GM11168 (cell line): ENCODE measurements around the gene A1BG.
"Not testable (repeated sequence)": the region's sequence is repeated elsewhere in the genome, so short reads cannot be mapped to it uniquely, and the experiment has no call there.

Experiments
- in situ Hi-C: fragments of 300-500 bp; cut with MboI; formaldehyde crosslinking; loops from one replicate; pipeline ENCODE4 v1.12.0; 2022; ENCODE audit warnings: low sequenced_read_pairs; ENCODE audit not compliant: unreplicated experiment

Gene A1BG

DNA sequence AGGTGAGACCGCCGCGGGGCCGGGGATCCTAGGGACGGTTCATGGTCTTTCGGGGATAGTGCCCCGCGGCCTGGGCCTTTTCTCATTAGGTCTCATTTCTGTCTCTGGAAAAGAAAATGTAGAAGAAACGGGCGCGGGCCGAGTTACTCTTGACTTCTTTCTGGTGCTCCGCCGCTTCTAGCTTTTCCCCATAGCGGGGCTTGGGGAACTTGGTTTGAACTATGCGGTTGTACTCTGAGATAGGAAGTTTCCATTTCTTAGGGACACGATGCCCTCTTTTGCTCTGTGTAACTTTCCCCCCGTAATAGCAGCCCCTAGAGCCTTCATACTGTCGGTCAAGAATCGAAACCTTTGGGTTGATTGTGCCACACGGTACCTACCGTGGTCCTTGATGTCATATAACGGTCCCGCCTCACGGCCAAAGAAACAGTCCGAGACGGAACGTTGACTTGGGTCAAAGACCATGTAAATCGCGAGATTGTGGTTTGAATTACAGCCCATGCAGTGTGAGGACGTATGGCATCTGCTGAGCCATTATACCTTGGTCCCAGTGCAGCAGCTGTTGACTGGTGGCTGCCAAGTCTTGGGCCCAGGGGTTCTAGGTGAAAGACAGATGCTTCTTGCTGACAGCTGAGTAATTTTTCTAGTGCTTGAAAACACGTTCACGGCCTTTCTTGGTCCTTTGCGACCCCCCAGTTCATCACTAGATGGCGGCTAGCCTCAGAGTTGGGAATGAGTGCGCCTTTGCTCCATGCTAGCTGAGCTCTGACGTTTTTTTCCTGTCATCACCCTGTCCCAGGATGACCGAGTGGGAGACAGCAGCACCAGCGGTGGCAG, 34.3 kb upstream of the A1BG start:
- in situ Hi-C loops = no loop called here

GRCh38 chr19:58386576-58387337, 33.5 kb upstream of the A1BG start, which contains the start of gene RPS5:
Gene RPS5, plus strand, starts transcription at chr19:58387269. Its CDS starts 869 bp downstream, at chr19:58388138.
- in situ Hi-C loops = no loop called here

GRCh38 chr19:58385891-58386575, 32.7 kb upstream of the A1BG start:
- in situ Hi-C loops = no loop called here

- in situ Hi-C loops = no loop called here
Measured at GRCh38 chr19:58385313-58385890, 32.1 kb upstream of the A1BG start.

DNA sequence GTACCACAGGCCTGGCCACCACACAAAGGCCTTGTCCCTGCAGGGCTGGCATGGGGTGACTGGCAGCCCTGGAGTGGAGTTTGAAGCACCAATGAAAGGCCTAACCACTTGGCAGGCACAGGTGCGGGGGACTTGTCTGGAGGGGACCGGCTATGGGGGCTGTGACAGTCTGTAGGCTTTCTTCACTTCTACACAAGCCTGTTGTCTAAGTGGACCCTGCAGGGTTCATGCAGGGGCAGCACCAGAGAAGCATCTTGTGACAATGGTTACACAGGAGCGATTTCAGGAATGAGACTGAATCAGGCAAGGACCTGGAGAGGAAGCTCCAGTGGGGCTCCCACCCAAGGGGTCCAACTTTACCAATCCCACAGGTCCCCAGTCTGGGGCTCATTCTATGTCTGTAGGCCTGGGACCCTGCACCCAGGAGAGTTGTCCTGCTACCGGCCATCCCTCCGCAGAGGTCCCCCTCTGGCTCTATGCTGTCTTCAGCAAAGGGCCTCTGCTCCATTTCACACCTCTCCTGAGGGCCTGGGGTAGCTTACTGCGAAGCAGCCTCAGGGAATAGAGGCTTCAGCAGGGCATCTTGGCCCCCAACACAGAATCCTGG, 29.8 kb upstream of the A1BG start:
- in situ Hi-C loops = no loop called here

- in situ Hi-C loops = no loop called here
Measured at GRCh38 chr19:58381460-58382212, 28.3 kb upstream of the A1BG start.

DNA sequence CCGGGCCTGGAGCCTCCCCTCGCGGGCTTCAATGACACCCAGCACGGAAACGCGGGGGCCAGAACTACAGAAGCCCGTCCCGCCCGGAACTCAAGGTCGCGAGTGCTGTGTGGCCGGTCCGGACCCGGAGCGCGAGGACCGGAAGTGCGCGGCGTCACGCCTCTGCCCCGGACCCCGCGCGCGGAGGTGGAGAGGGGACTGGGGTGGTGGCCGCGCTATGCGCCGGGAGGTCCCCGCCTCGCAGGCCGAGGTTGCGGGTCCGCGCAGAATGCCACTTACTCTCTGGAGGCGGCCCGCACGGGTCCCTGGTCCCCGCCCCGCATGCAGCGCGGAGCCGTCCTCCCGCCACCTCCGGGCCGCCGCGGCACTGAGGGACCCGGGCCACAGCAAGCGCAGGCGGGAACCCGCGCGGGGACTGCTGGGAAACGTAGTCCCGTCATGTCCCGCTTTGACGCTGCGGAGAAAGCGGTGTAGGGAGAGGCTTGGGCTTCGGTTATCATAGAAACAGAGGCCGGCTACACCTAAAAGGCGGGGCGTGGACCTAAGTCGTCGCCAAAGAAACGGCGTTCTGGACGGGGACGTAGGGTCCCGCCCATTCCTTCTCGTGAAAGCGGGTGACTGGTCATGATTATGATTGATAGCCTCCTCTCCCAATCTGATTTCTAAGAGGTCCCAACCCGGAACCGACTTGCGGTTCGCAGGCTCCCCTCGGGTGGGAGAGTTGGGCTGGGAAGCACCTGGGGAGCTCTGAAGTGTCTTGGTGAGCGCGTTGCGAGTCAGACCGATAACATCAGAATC, 27.6 kb upstream of the A1BG start, which contains the start of gene ZNF837:
Gene ZNF837, minus strand, starts transcription at position 369 of the 798 bp plus-strand sequence. CDS start 11,698 bp downstream, outside the sequence.
- in situ Hi-C loops = no loop called here

DNA sequence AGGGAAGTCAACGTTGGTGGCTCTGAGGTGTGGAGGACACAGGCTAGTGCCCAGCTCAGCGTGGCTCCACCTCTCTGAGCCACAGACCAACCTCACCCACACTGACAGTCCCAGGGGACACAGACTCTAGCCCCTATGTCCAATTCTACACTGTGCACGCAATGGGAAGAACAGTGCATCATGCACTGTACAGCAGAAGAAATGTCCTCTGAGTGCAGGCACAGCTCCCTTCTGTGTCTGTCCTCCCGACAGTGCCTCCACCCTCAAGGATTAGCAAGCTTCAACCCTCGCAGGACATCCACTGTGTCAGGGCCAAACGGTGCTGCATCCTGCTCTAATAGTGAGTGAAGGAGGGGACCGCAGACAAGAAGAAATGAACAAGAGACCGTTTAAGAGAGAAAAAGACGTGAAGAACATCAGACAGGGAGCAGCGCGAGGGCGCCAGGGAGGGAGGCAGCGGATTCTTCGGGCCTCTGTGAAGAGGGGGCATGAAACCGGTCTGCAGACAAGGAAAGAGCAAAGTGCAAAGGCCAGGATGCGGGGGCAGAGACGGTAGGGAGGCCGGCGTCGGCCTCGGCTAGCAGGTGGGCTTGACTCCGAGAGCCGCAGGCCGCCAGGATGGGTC, 26.9 kb upstream of the A1BG start:
- in situ Hi-C loops = no loop called here

DNA sequence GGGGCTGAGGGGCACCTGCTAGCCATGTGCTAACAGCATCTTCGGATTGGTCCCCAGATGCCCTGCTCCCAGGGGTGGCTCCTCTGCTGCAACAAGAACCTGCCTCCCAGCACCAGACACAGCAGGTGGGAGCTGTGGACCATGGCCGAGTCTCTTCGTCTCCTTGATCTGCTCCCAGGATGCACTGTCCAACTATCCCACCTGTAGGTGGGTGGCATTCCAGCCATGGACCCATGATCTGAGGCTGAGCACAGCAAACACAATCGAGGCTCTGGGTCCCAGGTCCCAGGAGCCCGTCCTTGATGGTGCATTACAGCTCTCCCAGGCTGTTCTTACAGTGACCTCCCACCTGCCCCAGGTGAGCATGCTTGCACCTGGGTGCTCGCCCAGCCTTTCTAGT, 26.0 kb upstream of the A1BG start:
- in situ Hi-C loops = no loop called here

GRCh38 chr19:58376724-58377123, 23.4 kb upstream of the A1BG start:
- in situ Hi-C loops = not testable (repeated sequence)

GRCh38 chr19:58374200-58374599, 20.9 kb upstream of the A1BG start:
- in situ Hi-C loops = no loop called here

- in situ Hi-C loops = no loop called here
Measured at GRCh38 chr19:58372311-58373133, 19.2 kb upstream of the A1BG start.

GRCh38 chr19:58368561-58369360, 15.5 kb upstream of the A1BG start:
- in situ Hi-C loops = no loop called here

DNA sequence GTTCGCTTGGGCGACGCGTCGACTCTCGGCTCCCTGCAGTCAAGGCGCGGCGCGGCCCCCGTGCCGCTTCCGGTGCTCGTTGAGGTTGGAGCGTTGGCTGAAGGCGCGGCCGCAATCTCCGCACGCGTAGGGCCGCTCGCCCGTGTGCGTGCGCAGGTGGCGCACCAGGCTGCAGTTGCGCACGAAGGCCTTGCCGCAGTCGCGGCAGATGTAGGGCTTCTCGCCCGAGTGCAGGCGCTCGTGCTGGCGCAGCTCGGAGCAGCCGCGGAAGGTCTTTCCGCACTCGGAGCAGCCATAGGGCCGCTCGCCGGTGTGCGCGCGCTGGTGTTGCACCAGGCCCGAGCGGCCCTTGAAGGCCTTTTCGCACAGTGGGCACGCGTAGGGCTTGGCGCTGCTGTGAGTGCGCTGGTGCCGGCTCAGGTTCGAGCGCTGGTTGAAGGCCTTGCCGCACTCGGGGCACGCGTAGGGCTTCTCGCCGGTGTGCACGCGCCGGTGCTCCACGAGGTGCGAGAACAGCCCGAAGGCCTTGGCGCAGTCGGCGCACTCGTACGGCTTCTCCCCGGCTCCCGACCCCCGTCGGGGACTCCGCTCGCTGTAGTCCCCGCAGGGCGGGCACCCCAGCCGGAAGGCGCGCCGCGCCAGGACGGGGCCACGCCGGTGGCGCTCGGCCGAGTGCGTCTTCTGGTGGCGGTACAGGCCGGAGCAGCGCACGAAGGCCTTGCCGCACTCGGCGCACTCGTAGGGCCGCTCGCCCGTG, 14.6 kb upstream of the A1BG start:
- in situ Hi-C loops = no loop called here

- in situ Hi-C loops = no loop called here
Measured at GRCh38 chr19:58366585-58367430, 13.5 kb upstream of the A1BG start.
